Smooth muscle cell (in vitro differentiated cells): ENCODE measurements around the gene PID1. TPM values are rescaled to one million over a fixed set of nuclear protein-coding genes. Genes with fewer than 3 reads are reported as not detected.

Source experiments
- DNase-seq: peaks from one replicate; lab custom pipeline; 2025; ENCODE audit not compliant: unreplicated experiment; lab: John Stamatoyannopoulos, UW
- H2AFZ ChIP-seq: fragments of 200-600 bp; sonication (generic); 2 replicates; pipeline ENCODE4 v1.6.0; 2016; ENCODE audit warnings: antibody characterized with exemption, low read depth, mild to moderate bottlenecking
- H3F3A ChIP-seq: fragments of 200-600 bp; sonication (generic); 2 replicates; pipeline ENCODE4 v1.6.0; 2017; ENCODE audit warnings: antibody characterized with exemption, low read depth
- H3K27ac ChIP-seq: fragments of 200-600 bp; sonication (generic); 2 replicates; pipeline ENCODE4 v1.5.1; 2016; ENCODE audit warnings: low read depth, mild to moderate bottlenecking
- H3K27me3 ChIP-seq: fragments of 200-600 bp; sonication (generic); 2 replicates; pipeline ENCODE4 v1.6.1; 2016; ENCODE audit warnings: low read depth, mild to moderate bottlenecking
- H3K36me3 ChIP-seq: fragments of 200-600 bp; sonication (generic); 2 replicates; pipeline ENCODE4 v1.5.1; 2016; ENCODE audit warnings: low read depth
- H3K4me1 ChIP-seq: fragments of 200-600 bp; sonication (generic); 2 replicates; pipeline ENCODE4 v1.5.1; 2016; ENCODE audit warnings: low read depth
- H3K4me2 ChIP-seq: fragments of 200-600 bp; sonication (generic); 2 replicates; pipeline ENCODE4 v1.6.0; 2016; ENCODE audit warnings: mild to moderate bottlenecking
- H3K4me3 ChIP-seq: fragments of 200-600 bp; sonication (generic); 2 replicates; pipeline ENCODE4 v1.5.1; 2016; ENCODE audit warnings: mild to moderate bottlenecking
- H3K79me2 ChIP-seq: fragments of 200-600 bp; sonication (generic); 2 replicates; pipeline ENCODE4 v1.6.0; 2016; ENCODE audit warnings: low read depth, mild to moderate bottlenecking
- H3K9ac ChIP-seq: fragments of 200-600 bp; sonication (generic); 2 replicates; pipeline ENCODE4 v1.6.0; 2016; ENCODE audit warnings: low read depth
- H3K9me3 ChIP-seq: fragments of 200-600 bp; sonication (generic); replicated peaks from 2 replicates; pipeline ENCODE4 v1.5.1; 2016; ENCODE audit warnings: low read depth
- H4K20me1 ChIP-seq: fragments of 200-600 bp; sonication (generic); 2 replicates; pipeline ENCODE4 v1.6.0; 2016; ENCODE audit warnings: low read depth
- WGBS: methylation state at CpG from one replicate; pipeline ENCODE4 v1.1.7; 2016; ENCODE audit warnings: low lambda C conversion rate; 5-methylcytosine and 5-hydroxymethylcytosine counted together
- polyA plus RNA-seq: library from polyadenylated mRNA; unstranded; fragments of >200 nt; fragmentation: Nextera tagmentation; extraction: Ambion mirVana; gene quantifications from 2 replicates; pipeline ENCODE4 v1.2.1, GENCODE V29; 2016
- total RNA-seq: library from RNA; depleted of rRNA; stranded (reverse); fragments of >200 nt; gene quantifications from 2 replicates; pipeline ENCODE4 v1.2.3, GENCODE V29; 2014
- TF ChIP-seq, protein P1 (sequence below): fragments of 200-600 bp; sonication (generic); IDR thresholded peaks from 2 replicates; pipeline ENCODE4 v1.5.1; 2017; ENCODE audit warnings: borderline replicate concordance, mild to moderate bottlenecking, antibody characterized with exemption; ENCODE audit not compliant: insufficient read depth, poor library complexity, severe bottlenecking

PID1 gene
- total and polyA plus RNA-seq, 2 experiments from 2014 or later, result 18.1 to 45.3 TPM

DNA sequence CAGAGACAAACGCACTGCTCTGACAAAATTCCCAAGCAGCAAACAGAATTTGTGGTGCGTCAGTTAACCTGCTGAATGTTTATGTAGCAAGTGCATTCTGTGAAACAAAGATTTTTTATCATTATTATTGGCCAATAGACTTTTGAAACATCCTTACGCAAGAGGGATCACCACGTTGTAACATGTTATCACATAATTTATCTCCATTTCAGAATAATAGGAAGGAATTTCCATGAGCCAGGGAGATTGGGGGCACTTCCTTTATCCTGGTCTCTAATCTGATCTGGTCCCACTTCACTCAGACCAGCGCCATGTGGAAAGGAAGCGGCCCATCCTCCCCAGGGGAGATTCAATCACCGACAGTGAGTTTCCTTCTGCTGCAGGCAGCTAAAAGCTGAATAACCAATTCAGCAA lies 166.1 kb downstream of the PID1 start:
- Histone ChIP-seq H3K4me1 (no peaks in the 10 kb centered on the region), H2AFZ (no peak overlapping the region), H3K36me3 (no peaks in the 10 kb centered on the region), H3K4me3 (no peak overlapping the region), H3K9me3 (no peaks in the 10 kb centered on the region), H3K27ac (no peak overlapping the region), H3K4me2 (no peak overlapping the region), H4K20me1 (peaks cover 3% of the 10 kb centered on the region), H3K9ac (no peak overlapping the region), H3K79me2 (peaks cover 20% of the 10 kb centered on the region), H3F3A (no peaks in the 10 kb centered on the region), H3K27me3 (no peaks in the 10 kb centered on the region)
- no peak for DNase-seq
- TF ChIP-seq, protein P1, sequence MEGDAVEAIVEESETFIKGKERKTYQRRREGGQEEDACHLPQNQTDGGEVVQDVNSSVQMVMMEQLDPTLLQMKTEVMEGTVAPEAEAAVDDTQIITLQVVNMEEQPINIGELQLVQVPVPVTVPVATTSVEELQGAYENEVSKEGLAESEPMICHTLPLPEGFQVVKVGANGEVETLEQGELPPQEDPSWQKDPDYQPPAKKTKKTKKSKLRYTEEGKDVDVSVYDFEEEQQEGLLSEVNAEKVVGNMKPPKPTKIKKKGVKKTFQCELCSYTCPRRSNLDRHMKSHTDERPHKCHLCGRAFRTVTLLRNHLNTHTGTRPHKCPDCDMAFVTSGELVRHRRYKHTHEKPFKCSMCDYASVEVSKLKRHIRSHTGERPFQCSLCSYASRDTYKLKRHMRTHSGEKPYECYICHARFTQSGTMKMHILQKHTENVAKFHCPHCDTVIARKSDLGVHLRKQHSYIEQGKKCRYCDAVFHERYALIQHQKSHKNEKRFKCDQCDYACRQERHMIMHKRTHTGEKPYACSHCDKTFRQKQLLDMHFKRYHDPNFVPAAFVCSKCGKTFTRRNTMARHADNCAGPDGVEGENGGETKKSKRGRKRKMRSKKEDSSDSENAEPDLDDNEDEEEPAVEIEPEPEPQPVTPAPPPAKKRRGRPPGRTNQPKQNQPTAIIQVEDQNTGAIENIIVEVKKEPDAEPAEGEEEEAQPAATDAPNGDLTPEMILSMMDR, result no peak
- 77% methylated on average over 7 of the region's 7 CpGs for WGBS

DNA sequence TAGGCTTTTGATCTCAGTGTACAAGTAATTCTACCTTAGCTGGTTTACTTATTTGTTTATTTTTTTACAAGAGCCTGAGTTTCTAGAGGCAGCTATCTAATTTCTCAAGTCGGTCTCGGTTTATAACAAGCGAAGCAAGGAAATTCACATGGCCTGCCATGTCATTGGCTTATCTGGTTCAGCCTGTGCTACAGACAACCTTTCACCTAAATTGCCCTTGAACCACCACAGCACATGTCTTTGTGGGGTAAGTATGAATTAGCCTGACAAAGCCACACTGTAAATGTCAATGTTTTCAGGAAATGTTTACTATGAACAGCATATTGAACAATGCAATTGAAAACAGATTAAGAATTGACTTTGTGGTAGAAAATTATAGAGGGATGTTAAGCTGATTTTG lies 167.1 kb downstream of the PID1 start:
- Histone ChIP-seq H3K36me3 (no peaks in the 10 kb centered on the region), H3K79me2 (peaks cover 20% of the 10 kb centered on the region), H3K27me3 (no peaks in the 10 kb centered on the region), H3K4me2 (no peak overlapping the region), H3K27ac (no peak overlapping the region), H3K9ac (no peak overlapping the region), H3K4me3 (no peak overlapping the region), H3K9me3 (no peaks in the 10 kb centered on the region), H3K4me1 (no peaks in the 10 kb centered on the region), H2AFZ (no peak overlapping the region), H4K20me1 (peaks cover 3% of the 10 kb centered on the region), H3F3A (no peaks in the 10 kb centered on the region)
- DNase-seq, result no peak
- 89% methylated on average over 3 of the region's 3 CpGs for WGBS
- TF ChIP-seq, protein P1, result no peak

DNA sequence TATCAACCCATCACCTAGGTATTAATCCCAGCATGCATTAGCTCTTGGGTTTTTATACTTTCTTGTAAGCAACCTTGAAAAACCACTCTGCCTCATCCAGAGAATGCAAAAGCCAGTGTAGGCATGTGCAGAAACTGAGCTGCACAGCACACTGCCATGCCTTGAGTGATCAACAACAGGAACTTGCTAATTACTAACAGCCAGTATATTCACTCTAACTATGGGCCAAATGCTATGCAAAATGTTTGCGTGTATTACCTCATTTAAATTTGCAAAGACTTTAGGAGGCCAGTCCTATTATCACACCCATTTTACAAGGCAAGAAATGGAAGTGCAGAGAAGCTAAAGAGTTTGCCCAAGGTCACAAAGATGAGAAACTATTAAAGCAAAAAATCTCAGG lies 169.8 kb downstream of the PID1 start:
- Histone ChIP-seq H3K4me3 (no peak overlapping the region), H3K9ac (no peak overlapping the region), H3K79me2 (peaks cover 12% of the 10 kb centered on the region), H2AFZ (no peak overlapping the region), H3F3A (no peaks in the 10 kb centered on the region), H4K20me1 (peaks cover 3% of the 10 kb centered on the region), H3K4me2 (no peak overlapping the region), H3K27ac (no peak overlapping the region), H3K4me1 (no peaks in the 10 kb centered on the region), H3K36me3 (no peaks in the 10 kb centered on the region), H3K9me3 (no peaks in the 10 kb centered on the region), H3K27me3 (no peaks in the 10 kb centered on the region)
- WGBS, result 77% methylated on average over 1 of the region's 1 CpG
- DNase-seq, result no peak
- TF ChIP-seq, protein P1, result no peak

DNA sequence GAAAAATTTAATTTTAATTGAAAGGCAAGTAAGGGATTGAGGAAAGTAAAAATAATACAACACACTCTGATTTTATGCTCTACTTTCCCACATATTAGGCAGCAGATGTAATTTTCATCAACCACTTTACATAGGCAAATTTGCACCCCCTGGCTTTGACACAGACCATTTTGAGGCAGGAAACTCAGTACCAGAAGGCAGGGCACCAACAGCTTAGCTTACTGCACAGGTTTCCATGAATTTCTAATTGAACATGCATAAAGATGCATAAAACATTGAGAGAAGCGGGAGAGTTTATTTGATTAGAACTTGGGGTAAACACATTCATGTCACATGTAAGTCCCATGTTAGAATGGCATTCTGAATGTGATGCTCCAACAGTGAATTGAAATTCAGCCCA lies 171.9 kb downstream of the PID1 start:
- Histone ChIP-seq H3K79me2 (peaks cover 8% of the 10 kb centered on the region), H3F3A (no peaks in the 10 kb centered on the region), H3K4me2 (no peak overlapping the region), H2AFZ (no peak overlapping the region), H3K9me3 (no peaks in the 10 kb centered on the region), H3K4me1 (no peaks in the 10 kb centered on the region), H3K27ac (no peak overlapping the region), H3K36me3 (no peaks in the 10 kb centered on the region), H3K27me3 (no peaks in the 10 kb centered on the region), H3K9ac (no peak overlapping the region), H3K4me3 (no peak overlapping the region), H4K20me1 (peaks cover 3% of the 10 kb centered on the region)
- WGBS, result 100% methylated on average over 1 of the region's 1 CpG
- TF ChIP-seq, protein P1, result no peak
- DNase-seq, result no peak
